Ovary (tissue), 9 donors: Measurements from ENCODE around the gene KANSL1L. TPM values are rescaled to one million over a fixed set of nuclear protein-coding genes. Genes with fewer than 3 reads are reported as not detected.

Source experiments
- DNase-seq, 5 donors: peaks; one replicate each; pipeline ENCODE4 v3.0.0-alpha.2; 2019 to 2020
- H3K27ac ChIP-seq, 2 donors: fragments of 200-600 bp; one replicate each; pipeline versions ENCODE4 v1.5.1 to v1.8.0; 2019 to 2022
- H3K27me3 ChIP-seq: fragments of 200-600 bp; one replicate; pipeline ENCODE4 v1.8.0; 2022
- H3K36me3 ChIP-seq: fragments of 200-600 bp; sonication (generic); one replicate; pipeline ENCODE4 v1.5.1; 2019
- H3K4me1 ChIP-seq: one replicate; pipeline ENCODE4 v1.8.1; 2013; ENCODE audit warnings: mild to moderate bottlenecking, moderate library complexity; ENCODE audit not compliant: insufficient read depth
- H3K4me3 ChIP-seq: fragments of 200-600 bp; sonication (generic); one replicate; pipeline ENCODE4 v1.5.1; 2017
- H3K9me3 ChIP-seq, 2 donors: fragments of 200-600 bp in 1 of 2; sonication (generic) in 1 of 2; one replicate each; pipeline versions ENCODE4 v1.5.1 to v1.8.1; 2013 to 2019; ENCODE audit warnings: mild to moderate bottlenecking in 1 of 2, moderate library complexity in 1 of 2
- CTCF ChIP-seq, 3 donors: fragments of 450-650 bp in 2 of 3; fragments of 200-600 bp in 1 of 3; IDR thresholded peaks; one replicate each; pipeline versions ENCODE4 v1.5.1 to v1.8.0; 2016 to 2022; ENCODE audit warnings: antibody characterized with exemption in 3 of 3, mild to moderate bottlenecking in 1 of 3
- EP300 ChIP-seq: sonication (generic); formaldehyde crosslinking; IDR thresholded peaks from one replicate; pipeline ENCODE4 v1.6.1; 2017; ENCODE audit warnings: antibody characterized with exemption
- POLR2A ChIP-seq: fragments of 450-650 bp; IDR thresholded peaks from one replicate; pipeline ENCODE4 v1.6.1; 2017; ENCODE audit warnings: antibody characterized with exemption, mild to moderate bottlenecking, moderate library complexity
- WGBS, 3 donors: extraction: QIAGEN DNeasy Blood & Tissue Kit in 1 of 3; methylation state at CpG; one replicate each; pipeline versions ENCODE4 v1.1.5 to v1.1.7; 2013 to 2017; 5-methylcytosine and 5-hydroxymethylcytosine counted together
- intact Hi-C, 4 donors: fragments of 100-400 bp; cut with DNase I; formaldehyde crosslinking; loops; one replicate each; pipeline versions ENCODE4 v1.11.0 to v1.15.1; 2022 to 2023
- polyA plus RNA-seq, 2 donors: library from polyadenylated mRNA; stranded (reverse); fragments of 200-250 nt in 1 of 2; fragments of 350-450 nt in 1 of 2; fragmentation: Illumina TruSeq in 1 of 2; extraction: RNeasy Lipid Tissue Mini Kit (QIAGEN cat#74804) in 1 of 2; gene quantifications; one replicate each; pipeline ENCODE4 v1.2.3, GENCODE V29; 2013 to 2014
- total RNA-seq, 7 donors: library from RNA; depleted of rRNA in 2 of 7; stranded (reverse); fragments of >200 nt in 2 of 7; fragmentation: NEBNext Ultra II Directional in 3 of 7; extraction: Animal tissue kit (Norgen Biotek cat#: 25700) in 3 of 7; gene quantifications; one replicate each; pipeline versions ENCODE4 v1.1.0 to v1.2.4, GENCODE V29; 2016 to 2023
- donor health status: DM: no; HTN: no; CAD: no; lungs with moderate emphysema.
- donor health status: DM: no; HTN: no; CAD: no.
- donor health status: Bipolar disorder and iron deficiency.
- donor health status: DM: yes; HTN: yes; CAD: no.
- donor health status: DM: no; HTN: no; CAD: no.
- donor health status: DM: yes; HTN: yes; CAD: no.

KANSL1L gene
- total and polyA plus RNA-seq, 9 donors: 20.5 to 47.1 (median 36.1) TPM

GRCh38 chr2:209990838-209991237 lies 180.4 kb downstream of the KANSL1L start:
- no peaks in the 10 kb centered on the region for H3K9me3 ChIP-seq
- no peaks in the 10 kb centered on the region for H3K36me3 ChIP-seq
- WGBS, 3 donors: 79 to 82% (median 82%) methylated on average over 2 of the region's 2 CpGs
- DNase-seq: no peak
- no peak overlapping the region for H3K27ac ChIP-seq
- H3K4me1 ChIP-seq: no peaks in the 10 kb centered on the region
- intact Hi-C loops: no loop called here
- no peak overlapping the region for H3K4me3 ChIP-seq
- TF ChIP-seq POLR2A: no peak
- TF ChIP-seq CTCF (IDR thresholded peaks at IDR 0.05): no peak
- no peaks in the 10 kb centered on the region for H3K27me3 ChIP-seq

- Histone ChIP-seq H3K36me3 (no peaks in the 10 kb centered on the region), H3K9me3 (no peaks in the 10 kb centered on the region), H3K27me3 (no peaks in the 10 kb centered on the region), H3K4me1 (no peaks in the 10 kb centered on the region), H3K4me3 (no peak overlapping the region), H3K27ac (no peak overlapping the region)
- intact Hi-C loops: no loop called here
- 78 to 83% (median 80%) methylated on average over 4 of the region's 4 CpGs for WGBS, 3 donors
- TF ChIP-seq EP300: no peak
- no peak for TF ChIP-seq POLR2A
- TF ChIP-seq CTCF (IDR thresholded peaks at IDR 0.05): no peak
- no peak for DNase-seq
Observed at GRCh38 chr2:209988010-209988409, 183.2 kb downstream of the KANSL1L start.

- intact Hi-C loops: no loop called here
- no peak for DNase-seq
- Histone ChIP-seq H3K36me3 (no peaks in the 10 kb centered on the region), H3K27me3 (no peaks in the 10 kb centered on the region), H3K4me3 (no peak overlapping the region), H3K4me1 (no peaks in the 10 kb centered on the region), H3K27ac (no peak overlapping the region), H3K9me3 (no peaks in the 10 kb centered on the region)
- 91 to 95% (median 94%) methylated on average over 2 of the region's 2 CpGs for WGBS, 3 donors
- TF ChIP-seq POLR2A: no peak
- TF ChIP-seq EP300: no peak
- TF ChIP-seq CTCF (IDR thresholded peaks at IDR 0.05): no peak
Observed at GRCh38 chr2:209986415-209986814, 184.8 kb downstream of the KANSL1L start.

- Histone ChIP-seq H3K4me1 (no peaks in the 10 kb centered on the region), H3K27me3 (no peaks in the 10 kb centered on the region), H3K27ac (no peak overlapping the region), H3K4me3 (no peak overlapping the region), H3K36me3 (no peaks in the 10 kb centered on the region), H3K9me3 (no peaks in the 10 kb centered on the region)
- TF ChIP-seq EP300: no peak
- TF ChIP-seq POLR2A: no peak
- TF ChIP-seq CTCF (IDR thresholded peaks at IDR 0.05): no peak
- intact Hi-C loops: no loop called here
- no peak for DNase-seq
- 76 to 89% (median 79%) methylated on average over 3 of the region's 3 CpGs for WGBS, 3 donors
Observed at GRCh38 chr2:209985874-209986273, 185.3 kb downstream of the KANSL1L start.

GRCh38 chr2:209984291-209984690 lies 186.9 kb downstream of the KANSL1L start:
- WGBS, 3 donors: 84 to 94% (median 88%) methylated on average over 2 of the region's 2 CpGs
- intact Hi-C loops: loop anchor here in 1 of 4 donors (5.0 kb wide), 1 partner anchor 218 kb away; no protein-coding TSS in a partner anchor
- H3K4me3 ChIP-seq: no peak overlapping the region
- TF ChIP-seq POLR2A (no peak), CTCF (IDR thresholded peaks at IDR 0.05) (no peak), EP300 (no peak)
- DNase-seq: no peak
- no peaks in the 10 kb centered on the region for H3K9me3 ChIP-seq
- H3K27ac ChIP-seq: no peak overlapping the region
- H3K36me3 ChIP-seq: no peaks in the 10 kb centered on the region
- H3K4me1 ChIP-seq: no peaks in the 10 kb centered on the region
- H3K27me3 ChIP-seq: no peaks in the 10 kb centered on the region
